Neural progenitor cell (in vitro differentiated cells): ENCODE measurements around the gene TFAP2E. TPM values are rescaled to one million over a fixed set of nuclear protein-coding genes. Genes with fewer than 3 reads are reported as not detected.

Experiments
- DNase-seq: peaks from one replicate; pipeline ENCODE4 v3.0.0-alpha.2; 2016; ENCODE audit warnings: low spot score
- H2AFZ ChIP-seq: fragments of 200-600 bp; sonication (generic); replicated peaks from 2 replicates; pipeline ENCODE4 v1.6.1; 2016; ENCODE audit warnings: antibody characterized with exemption
- H3F3A ChIP-seq: fragments of 200-600 bp; sonication (generic); 2 replicates; pipeline ENCODE4 v1.6.1; 2016; ENCODE audit warnings: antibody characterized with exemption, low read depth
- H3K27ac ChIP-seq: fragments of 200-600 bp; sonication (generic); 2 replicates; pipeline ENCODE4 v1.5.1; 2016; ENCODE audit warnings: mild to moderate bottlenecking
- H3K27me3 ChIP-seq: fragments of 200-600 bp; sonication (generic); 2 replicates; pipeline ENCODE4 v1.6.1; 2016; ENCODE audit warnings: mild to moderate bottlenecking, moderate library complexity
- H3K36me3 ChIP-seq: fragments of 200-600 bp; sonication (generic); 2 replicates; pipeline ENCODE4 v1.5.1; 2016
- H3K4me1 ChIP-seq: fragments of 200-600 bp; sonication (generic); 2 replicates; pipeline ENCODE4 v1.6.1; 2016; ENCODE audit warnings: mixed run types
- H3K4me2 ChIP-seq: fragments of 200-600 bp; sonication (generic); 2 replicates; pipeline ENCODE4 v1.6.1; 2016
- H3K4me3 ChIP-seq: fragments of 200-600 bp; sonication (generic); 2 replicates; pipeline ENCODE4 v1.5.1; 2016
- H3K79me2 ChIP-seq: fragments of 200-600 bp; sonication (generic); 2 replicates; pipeline ENCODE4 v1.6.1; 2016; ENCODE audit warnings: low read depth
- H3K9ac ChIP-seq: fragments of 200-600 bp; sonication (generic); 2 replicates; pipeline ENCODE4 v1.6.1; 2016
- H3K9me3 ChIP-seq: fragments of 200-600 bp; sonication (generic); 2 replicates; pipeline ENCODE4 v1.5.1; 2016; ENCODE audit warnings: low read depth
- H4K20me1 ChIP-seq: fragments of 200-600 bp; sonication (generic); 2 replicates; pipeline ENCODE4 v1.6.1; 2016; ENCODE audit warnings: low read depth
- H3K27ac Mint-ChIP-seq: 3 replicates; pipeline ENCODE4 v1.8.0; 2021; ENCODE audit warnings: mixed read lengths
- H3K27me3 Mint-ChIP-seq: 2 replicates; pipeline ENCODE4 v1.8.0; 2022; ENCODE audit warnings: low read depth, mild to moderate bottlenecking, inconsistent platforms, moderate library complexity, mixed read lengths; ENCODE audit not compliant: insufficient read depth
- H3K36me3 Mint-ChIP-seq: 3 replicates; pipeline ENCODE4 v1.8.0; 2021; ENCODE audit warnings: mixed read lengths
- H3K4me1 Mint-ChIP-seq: 3 replicates; pipeline ENCODE4 v1.8.0; 2021; ENCODE audit warnings: mixed read lengths
- H3K4me3 Mint-ChIP-seq: 3 replicates; pipeline ENCODE4 v1.8.0; 2021; ENCODE audit warnings: mild to moderate bottlenecking, moderate library complexity, mixed read lengths
- H3K9me3 Mint-ChIP-seq: 3 replicates; pipeline ENCODE4 v1.8.0; 2020; ENCODE audit warnings: mixed read lengths
- EZH2 ChIP-seq: fragments of 200-600 bp; sonication (generic); IDR thresholded peaks from 2 replicates; pipeline ENCODE4 v1.6.1; 2017; ENCODE audit warnings: antibody characterized with exemption, mild to moderate bottlenecking, moderate library complexity
- EZH2phosphoT487 ChIP-seq: fragments of 200-600 bp; sonication (generic); IDR thresholded peaks from 2 replicates; pipeline ENCODE4 v1.6.1; 2017; ENCODE audit warnings: antibody characterized with exemption
- total RNA-seq: library from RNA; depleted of rRNA; stranded (reverse); fragments of >200 nt; gene quantifications from 2 replicates; pipeline ENCODE4 v1.2.3, GENCODE V29; 2015; ENCODE audit warnings: low replicate concordance
- TF ChIP-seq, protein P1 (sequence below): fragments of 200-600 bp; sonication (generic); IDR thresholded peaks from 2 replicates; pipeline ENCODE4 v1.5.1; 2017; ENCODE audit warnings: antibody characterized with exemption, mild to moderate bottlenecking

TFAP2E gene
- total RNA-seq, 1 donor from 2014 or later, result not detected

- Histone ChIP-seq H3K79me2 (peaks cover 60% of the 10 kb centered on the region), H2AFZ (no peak overlapping the region), H3K36me3 (peaks cover 8% of the 10 kb centered on the region), H3K27ac (no peak overlapping the region), H3K4me2 (peak overlapping the region; percentile 98), H3K4me1 (peaks cover 26% of the 10 kb centered on the region), H4K20me1 (peaks cover 48% of the 10 kb centered on the region), H3K9me3 (no peaks in the 10 kb centered on the region), H3K9ac (peak overlapping the region; percentile 4), H3K27me3 (no peaks in the 10 kb centered on the region), H3F3A (peaks cover 38% of the 10 kb centered on the region), H3K4me3 (peak overlapping the region; percentile 97)
- TF ChIP-seq EZH2phosphoT487 (no peak), EZH2 (no peak)
- TF ChIP-seq, protein P1, sequence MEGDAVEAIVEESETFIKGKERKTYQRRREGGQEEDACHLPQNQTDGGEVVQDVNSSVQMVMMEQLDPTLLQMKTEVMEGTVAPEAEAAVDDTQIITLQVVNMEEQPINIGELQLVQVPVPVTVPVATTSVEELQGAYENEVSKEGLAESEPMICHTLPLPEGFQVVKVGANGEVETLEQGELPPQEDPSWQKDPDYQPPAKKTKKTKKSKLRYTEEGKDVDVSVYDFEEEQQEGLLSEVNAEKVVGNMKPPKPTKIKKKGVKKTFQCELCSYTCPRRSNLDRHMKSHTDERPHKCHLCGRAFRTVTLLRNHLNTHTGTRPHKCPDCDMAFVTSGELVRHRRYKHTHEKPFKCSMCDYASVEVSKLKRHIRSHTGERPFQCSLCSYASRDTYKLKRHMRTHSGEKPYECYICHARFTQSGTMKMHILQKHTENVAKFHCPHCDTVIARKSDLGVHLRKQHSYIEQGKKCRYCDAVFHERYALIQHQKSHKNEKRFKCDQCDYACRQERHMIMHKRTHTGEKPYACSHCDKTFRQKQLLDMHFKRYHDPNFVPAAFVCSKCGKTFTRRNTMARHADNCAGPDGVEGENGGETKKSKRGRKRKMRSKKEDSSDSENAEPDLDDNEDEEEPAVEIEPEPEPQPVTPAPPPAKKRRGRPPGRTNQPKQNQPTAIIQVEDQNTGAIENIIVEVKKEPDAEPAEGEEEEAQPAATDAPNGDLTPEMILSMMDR, result no peak
- Mint-ChIP-seq H3K9me3 (no peaks in the 10 kb centered on the region), H3K4me3 (no peak overlapping the region), H3K4me1 (peaks cover 30% of the 10 kb centered on the region), H3K27me3 (peaks cover 3% of the 10 kb centered on the region), H3K27ac (no peak overlapping the region), H3K36me3 (peaks cover 16% of the 10 kb centered on the region)
- no peak for DNase-seq
Observed at GRCh38 chr1:35554266-35555211, 18.6 kb upstream of the TFAP2E start.

- H3K36me3 ChIP-seq, result peaks cover 8% of the 10 kb centered on the region
- H3K4me1 ChIP-seq, result peaks cover 26% of the 10 kb centered on the region
- H3K9ac ChIP-seq, result peak overlapping the region; percentile 4
- Mint-ChIP-seq H3K27ac (no peak overlapping the region), H3K27me3 (peaks cover 3% of the 10 kb centered on the region), H3K4me1 (peaks cover 33% of the 10 kb centered on the region), H3K4me3 (peak overlapping the region; percentile 11), H3K9me3 (no peaks in the 10 kb centered on the region), H3K36me3 (peaks cover 16% of the 10 kb centered on the region)
- peaks cover 32% of the 10 kb centered on the region for H3F3A ChIP-seq
- DNase-seq, result no peak
- H3K4me3 ChIP-seq, result peak overlapping the region; percentile 97
- H3K27me3 ChIP-seq, result no peaks in the 10 kb centered on the region
- H3K79me2 ChIP-seq, result peaks cover 60% of the 10 kb centered on the region
- TF ChIP-seq, protein P1, result no peak
- TF ChIP-seq EZH2 (no peak), EZH2phosphoT487 (no peak)
- H4K20me1 ChIP-seq, result peaks cover 48% of the 10 kb centered on the region
- no peaks in the 10 kb centered on the region for H3K9me3 ChIP-seq
- no peak overlapping the region for H2AFZ ChIP-seq
- H3K27ac ChIP-seq, result no peak overlapping the region
- peak overlapping the region; percentile 98 for H3K4me2 ChIP-seq
Observed at GRCh38 chr1:35555212-35555584, 17.9 kb upstream of the TFAP2E start.

DNA sequence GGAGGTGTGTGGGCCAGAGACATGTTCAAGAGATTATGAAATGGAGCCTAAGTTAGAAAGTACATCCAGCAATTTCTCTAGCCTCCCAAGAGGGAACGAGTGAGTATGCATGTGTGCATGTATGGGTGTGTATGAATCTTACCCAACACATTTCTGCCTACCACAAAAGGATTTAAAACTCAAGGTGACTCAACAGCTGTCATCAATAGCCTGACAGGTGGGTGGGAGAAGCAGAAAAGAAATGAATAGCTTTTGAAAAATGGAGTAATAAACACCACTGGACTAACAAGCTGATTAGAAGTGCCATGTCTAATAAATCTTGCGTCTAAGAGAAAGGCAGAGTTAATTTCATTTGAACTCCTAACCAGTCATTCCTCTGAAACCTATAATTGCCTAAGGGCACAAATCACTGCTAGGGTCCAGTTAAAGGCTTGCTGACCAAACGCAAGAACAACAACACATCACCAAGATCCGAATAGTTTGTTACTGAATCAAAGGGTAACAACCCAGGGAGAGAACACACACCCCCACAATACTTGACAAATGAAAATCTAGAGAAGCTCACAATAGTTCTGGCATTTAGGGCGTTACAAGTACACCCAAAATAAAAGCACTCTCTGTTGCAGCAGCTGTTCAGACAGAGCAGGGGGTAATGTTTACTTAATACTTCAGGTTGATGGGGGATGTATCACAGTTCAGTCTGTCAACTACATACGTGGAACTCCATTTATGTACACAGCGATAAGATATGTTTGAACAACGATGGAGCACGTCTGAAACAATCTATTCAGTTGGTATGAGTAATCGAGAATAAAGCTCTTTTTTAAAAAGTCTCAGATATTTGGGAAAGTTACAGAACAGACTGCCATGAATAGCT lies 17.3 kb upstream of the TFAP2E start:
- no peaks in the 10 kb centered on the region for H3K9me3 ChIP-seq
- H3K79me2 ChIP-seq, result peaks cover 57% of the 10 kb centered on the region
- peaks cover 3% of the 10 kb centered on the region for H3K27me3 Mint-ChIP-seq
- peak overlapping the region; percentile 83 for H3K9ac ChIP-seq
- peak overlapping the region; percentile 97 for H3K4me3 ChIP-seq
- no peak overlapping the region for H2AFZ ChIP-seq
- TF ChIP-seq, protein P1, result no peak
- TF ChIP-seq EZH2phosphoT487 (no peak), EZH2 (no peak)
- H3K27me3 ChIP-seq, result no peaks in the 10 kb centered on the region
- H3K9me3 Mint-ChIP-seq, result no peaks in the 10 kb centered on the region
- no peak overlapping the region for H3K27ac Mint-ChIP-seq
- H3K36me3 Mint-ChIP-seq, result peaks cover 16% of the 10 kb centered on the region
- H3K4me3 Mint-ChIP-seq, result peak overlapping the region; percentile 98
- peak overlapping the region; percentile 98 for H3K4me2 ChIP-seq
- DNase-seq, result no peak
- H3K4me1 Mint-ChIP-seq, result peaks cover 33% of the 10 kb centered on the region
- peaks cover 26% of the 10 kb centered on the region for H3K4me1 ChIP-seq
- no peak overlapping the region for H3K27ac ChIP-seq
- H4K20me1 ChIP-seq, result peaks cover 45% of the 10 kb centered on the region
- peaks cover 30% of the 10 kb centered on the region for H3F3A ChIP-seq
- H3K36me3 ChIP-seq, result peaks cover 4% of the 10 kb centered on the region
